ENCODE measurements around the gene PPP4R4.
A peak's percentile ranks its signal among the peaks of the same experiment; 100 is the strongest.

Gene PPP4R4

GRCh38 chr14:94310248-94310647, 136.1 kb downstream of the PPP4R4 start:
- TF ChIP-seq, protein P1, sequence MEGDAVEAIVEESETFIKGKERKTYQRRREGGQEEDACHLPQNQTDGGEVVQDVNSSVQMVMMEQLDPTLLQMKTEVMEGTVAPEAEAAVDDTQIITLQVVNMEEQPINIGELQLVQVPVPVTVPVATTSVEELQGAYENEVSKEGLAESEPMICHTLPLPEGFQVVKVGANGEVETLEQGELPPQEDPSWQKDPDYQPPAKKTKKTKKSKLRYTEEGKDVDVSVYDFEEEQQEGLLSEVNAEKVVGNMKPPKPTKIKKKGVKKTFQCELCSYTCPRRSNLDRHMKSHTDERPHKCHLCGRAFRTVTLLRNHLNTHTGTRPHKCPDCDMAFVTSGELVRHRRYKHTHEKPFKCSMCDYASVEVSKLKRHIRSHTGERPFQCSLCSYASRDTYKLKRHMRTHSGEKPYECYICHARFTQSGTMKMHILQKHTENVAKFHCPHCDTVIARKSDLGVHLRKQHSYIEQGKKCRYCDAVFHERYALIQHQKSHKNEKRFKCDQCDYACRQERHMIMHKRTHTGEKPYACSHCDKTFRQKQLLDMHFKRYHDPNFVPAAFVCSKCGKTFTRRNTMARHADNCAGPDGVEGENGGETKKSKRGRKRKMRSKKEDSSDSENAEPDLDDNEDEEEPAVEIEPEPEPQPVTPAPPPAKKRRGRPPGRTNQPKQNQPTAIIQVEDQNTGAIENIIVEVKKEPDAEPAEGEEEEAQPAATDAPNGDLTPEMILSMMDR (IDR thresholded peaks at IDR 0.05; ENCODE audit: low read depth, low read length), result no peak
- no peak for DNase-seq (ENCODE audit: extremely low read depth, low read depth)

DNA sequence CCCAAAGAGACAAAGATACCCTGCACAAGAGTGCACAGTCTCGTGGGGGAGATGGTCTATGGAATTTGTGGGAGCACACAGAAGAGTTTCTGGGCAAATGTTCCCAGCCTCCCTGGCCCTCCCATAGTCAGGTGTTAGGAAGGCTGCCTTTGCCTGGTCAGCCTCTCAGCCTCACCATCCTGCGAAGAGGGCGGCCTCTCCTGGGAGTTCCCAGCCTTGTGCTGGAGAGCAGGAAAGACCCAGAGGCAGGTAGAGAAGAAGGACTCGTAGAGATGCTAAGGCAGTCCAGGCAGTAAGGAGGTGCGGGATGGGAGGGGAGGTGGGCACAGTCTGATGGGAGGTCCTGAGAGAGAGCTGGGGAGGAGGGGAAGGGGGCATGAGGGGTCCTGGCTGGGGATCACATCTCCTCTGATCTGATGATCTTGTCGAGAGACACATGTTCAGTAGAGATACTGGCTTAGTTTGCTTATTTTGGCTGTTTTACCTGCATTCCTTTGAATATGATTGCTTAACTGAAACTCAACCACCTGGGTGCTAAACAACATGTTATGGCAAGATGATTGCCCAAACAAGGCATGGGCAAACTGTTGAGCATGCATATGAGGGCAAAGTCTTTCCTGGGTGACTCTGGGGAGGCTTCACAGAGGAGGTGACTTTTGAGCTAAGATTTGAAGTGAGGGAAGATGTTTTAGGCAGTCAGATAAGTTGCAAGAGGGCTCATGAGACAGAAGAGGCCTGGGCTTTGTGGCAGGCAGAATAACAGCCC, 138.5 kb downstream of the PPP4R4 start:
- DNase-seq (ENCODE audit: extremely low read depth, low read depth), result no peak
- TF ChIP-seq, protein P1 (IDR thresholded peaks at IDR 0.05; ENCODE audit: low read depth, low read length), result no peak

DNA sequence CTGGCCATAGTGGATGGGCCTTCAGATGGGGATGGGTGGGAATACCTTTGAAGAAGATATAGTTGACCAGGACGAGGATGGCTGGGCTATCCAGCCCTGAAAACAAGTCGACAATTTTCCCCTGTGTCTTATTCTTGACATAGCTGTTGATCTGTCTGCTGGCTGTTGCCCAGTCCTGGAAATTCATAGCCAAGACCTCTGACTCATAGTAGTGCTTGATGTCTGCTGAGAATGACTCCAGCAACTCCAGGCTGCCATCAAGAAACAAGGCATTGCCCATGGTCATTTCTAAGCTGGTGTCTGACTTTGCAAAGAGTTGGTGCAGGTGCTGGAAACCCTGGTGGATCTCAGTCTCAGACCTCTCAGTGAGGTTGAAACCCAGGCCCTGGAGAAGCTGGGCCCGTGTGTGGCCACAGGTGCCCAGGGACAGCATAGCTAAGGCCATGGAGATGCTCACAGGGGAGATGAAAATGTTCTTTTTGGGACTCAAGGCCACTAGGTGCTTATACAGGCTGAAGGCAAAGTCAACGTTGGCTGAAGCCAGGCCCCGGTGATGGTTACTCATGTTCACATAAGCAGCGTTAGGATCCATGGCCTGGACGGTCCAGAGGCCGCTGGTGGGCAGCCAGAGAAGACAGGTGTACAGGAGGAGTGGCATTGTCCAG, 140.0 kb downstream of the PPP4R4 start:
- no peak for DNase-seq (ENCODE audit: extremely low read depth, low read depth)
- TF ChIP-seq, protein P1 (IDR thresholded peaks at IDR 0.05; ENCODE audit: low read depth, low read length), result no peak

DNA sequence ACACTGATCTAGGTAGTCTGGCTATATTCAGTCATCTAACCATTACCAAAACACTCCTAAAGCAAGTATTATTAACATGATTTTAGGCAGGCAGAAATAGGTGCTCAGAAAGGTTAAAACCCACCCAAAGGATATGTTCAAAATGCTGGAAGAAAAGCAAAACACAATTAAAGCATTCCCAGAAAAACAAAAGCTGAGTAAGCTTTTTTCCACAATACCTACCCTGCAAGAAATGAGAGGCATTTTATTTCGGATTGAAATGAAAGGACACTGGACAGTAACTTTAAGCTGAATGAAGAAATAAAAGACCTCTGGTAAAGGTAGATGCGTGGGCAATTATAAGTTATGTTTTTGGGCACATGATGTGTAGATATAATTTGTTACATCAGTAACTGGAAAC, 140.8 kb downstream of the PPP4R4 start:
- TF ChIP-seq, protein P1 (IDR thresholded peaks at IDR 0.05; ENCODE audit: low read depth, low read length), result no peak
- no peak for DNase-seq (ENCODE audit: extremely low read depth, low read depth)

DNA sequence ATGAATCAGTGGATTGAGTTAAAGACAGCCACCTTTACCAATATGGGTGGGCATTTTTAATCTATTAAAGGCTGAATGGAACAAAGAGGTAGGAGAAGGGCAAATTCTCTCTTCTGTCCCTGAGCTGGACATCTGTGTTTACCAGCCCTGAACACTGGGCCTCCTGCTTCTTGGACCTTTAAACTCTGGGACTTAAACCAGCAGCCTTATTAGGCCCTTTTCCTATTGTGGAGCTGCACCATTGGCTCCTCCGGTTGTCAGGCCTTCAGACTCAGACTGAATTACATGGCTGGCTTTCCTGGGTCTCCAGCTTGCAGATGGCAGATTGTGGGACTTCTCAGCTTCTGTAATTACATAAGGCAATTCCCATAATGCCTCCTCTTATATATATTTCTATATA, 142.6 kb downstream of the PPP4R4 start:
- DNase-seq (ENCODE audit: extremely low read depth, low read depth), result no peak
- TF ChIP-seq, protein P1 (IDR thresholded peaks at IDR 0.05; ENCODE audit: low read depth, low read length), result no peak

DNA sequence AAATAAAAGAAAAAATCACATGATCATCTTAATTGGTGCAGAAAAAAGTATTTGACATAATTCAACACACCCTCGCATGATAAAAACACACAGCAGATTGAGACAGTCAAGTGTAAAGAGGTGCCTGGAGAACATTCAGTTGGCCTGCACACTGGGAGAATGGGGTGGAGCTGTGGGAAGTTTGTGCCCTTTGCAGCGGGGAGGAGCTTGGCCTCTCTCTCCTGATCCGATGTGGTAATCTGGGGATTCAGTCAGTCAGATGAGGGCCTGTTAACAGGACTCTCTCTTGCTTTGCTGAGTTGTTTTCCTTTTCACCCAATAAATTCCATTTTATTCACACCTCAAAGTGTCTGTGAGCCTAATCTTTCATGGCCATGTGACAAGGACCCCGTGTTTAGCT, 143.1 kb downstream of the PPP4R4 start:
- DNase-seq (ENCODE audit: extremely low read depth, low read depth), result peak; percentile 16
- TF ChIP-seq, protein P1 (IDR thresholded peaks at IDR 0.05; ENCODE audit: low read depth, low read length), result no peak

DNA sequence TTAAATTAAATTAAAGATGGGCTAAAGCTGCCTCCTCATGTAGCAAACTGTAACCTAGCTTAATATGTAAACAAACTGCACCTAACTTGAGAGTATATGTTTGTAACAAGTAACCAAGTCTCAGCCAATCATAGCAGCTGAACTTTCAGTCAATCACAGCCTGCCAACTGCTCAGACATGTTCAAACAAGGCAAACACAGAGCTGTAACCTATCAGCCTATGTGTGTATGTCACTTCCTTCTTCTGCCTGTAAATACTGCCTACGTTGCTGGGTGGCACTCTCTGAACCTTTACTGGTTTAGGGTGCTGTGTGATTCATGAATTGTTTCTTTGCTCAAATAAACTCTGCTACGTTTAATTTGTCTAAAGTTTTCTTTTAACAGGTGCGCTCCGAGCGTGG, 146.1 kb downstream of the PPP4R4 start:
- no peak for DNase-seq (ENCODE audit: extremely low read depth, low read depth)
- TF ChIP-seq, protein P1 (IDR thresholded peaks at IDR 0.05; ENCODE audit: low read depth, low read length), result no peak

Measured in AG09319 (cell line).